ENCODE data around the gene PQBP1. TPM values are rescaled to one million over a fixed set of nuclear protein-coding genes. Genes with fewer than 3 reads are reported as not detected.

The PQBP1 gene
- total and polyA plus RNA-seq, 2 of the 13 experiments (the other 11 are each of a cell fraction or from before 2014, with no cell fraction given): 58.1 to 80.9 TPM

- TF ChIP-seq PRDM10 (CRISPR knock-in tag; IDR thresholded peaks at IDR 0.05; ENCODE audit: low read depth) (peak; percentile 99), ZNF768 (CRISPR knock-in tag; IDR thresholded peaks at IDR 0.05) (0 out of 2 replicates have a peak, but pooled peaks have one; percentile 8), GMEB1 (CRISPR knock-in tag; IDR thresholded peaks at IDR 0.05; ENCODE audit: borderline replicate concordance) (peak; percentile 96), RFXANK (CRISPR knock-in tag; IDR thresholded peaks at IDR 0.05) (peak; percentile 60; the same call in 1 of the 2 replicates), DMAP1 (CRISPR knock-in tag; IDR thresholded peaks at IDR 0.05) (peak; percentile 48; the same call in 1 of the 2 replicates), HES4 (CRISPR knock-in tag; IDR thresholded peaks at IDR 0.05; ENCODE audit: borderline replicate concordance) (0 out of 2 replicates have a peak, but pooled peaks have one; percentile 62), ZNF331 (CRISPR knock-in tag; IDR thresholded peaks at IDR 0.05) (no peak), ZNF333 (CRISPR knock-in tag; IDR thresholded peaks at IDR 0.05; ENCODE audit: borderline replicate concordance) (0 out of 2 replicates have a peak, but pooled peaks have one; percentile 71), HDAC1 (CRISPR knock-in tag; IDR thresholded peaks at IDR 0.05) (0 out of 2 replicates have a peak, but pooled peaks have one; percentile 8), ZNF792 (CRISPR knock-in tag; IDR thresholded peaks at IDR 0.05) (peak; percentile 52; the same call in 1 of the 2 replicates), CSRNP1 (CRISPR knock-in tag; IDR thresholded peaks at IDR 0.05) (0 out of 2 replicates have a peak, but pooled peaks have one; percentile 8), ARID4A (CRISPR knock-in tag; IDR thresholded peaks at IDR 0.05; ENCODE audit: borderline replicate concordance) (peak; percentile 61; the same call in 1 of the 2 replicates), FOXK2 (IDR thresholded peaks at IDR 0.05) (peak; percentile 79), PAF1 (CRISPR knock-in tag; IDR thresholded peaks at IDR 0.05) (no peak), IRF9 (CRISPR knock-in tag; IDR thresholded peaks at IDR 0.05; ENCODE audit: borderline replicate concordance) (no peak), LCORL (IDR thresholded peaks at IDR 0.05) (no peak), LCORL (CRISPR knock-in tag; IDR thresholded peaks at IDR 0.05) (0 out of 2 replicates have a peak, but pooled peaks have one; percentile 20)
Observed at GRCh38 chrX:48897625-48898306, at the start of gene PQBP1, which contains the start of gene TIMM17B (continued).
